Left hindlimb (tissue), 1 donor: Measurements from ENCODE around the gene GOLGA3.
"Not testable (repeated sequence)": the region's sequence is repeated elsewhere in the genome, so short reads cannot be mapped to it uniquely, and the experiment has no call there.

Experiments
- DNase-seq: peaks from one replicate; pipeline ENCODE4 v3.0.0-alpha.2; 2018

Gene GOLGA3

GRCh38 chr12:132776816-132777568, 51.7 kb downstream of the GOLGA3 start:
- peak; percentile 65 for DNase-seq

- not testable (repeated sequence) for DNase-seq
These were observed 52.4 kb downstream of the GOLGA3 start for GRCh38 chr12:132776230-132776625.

DNA sequence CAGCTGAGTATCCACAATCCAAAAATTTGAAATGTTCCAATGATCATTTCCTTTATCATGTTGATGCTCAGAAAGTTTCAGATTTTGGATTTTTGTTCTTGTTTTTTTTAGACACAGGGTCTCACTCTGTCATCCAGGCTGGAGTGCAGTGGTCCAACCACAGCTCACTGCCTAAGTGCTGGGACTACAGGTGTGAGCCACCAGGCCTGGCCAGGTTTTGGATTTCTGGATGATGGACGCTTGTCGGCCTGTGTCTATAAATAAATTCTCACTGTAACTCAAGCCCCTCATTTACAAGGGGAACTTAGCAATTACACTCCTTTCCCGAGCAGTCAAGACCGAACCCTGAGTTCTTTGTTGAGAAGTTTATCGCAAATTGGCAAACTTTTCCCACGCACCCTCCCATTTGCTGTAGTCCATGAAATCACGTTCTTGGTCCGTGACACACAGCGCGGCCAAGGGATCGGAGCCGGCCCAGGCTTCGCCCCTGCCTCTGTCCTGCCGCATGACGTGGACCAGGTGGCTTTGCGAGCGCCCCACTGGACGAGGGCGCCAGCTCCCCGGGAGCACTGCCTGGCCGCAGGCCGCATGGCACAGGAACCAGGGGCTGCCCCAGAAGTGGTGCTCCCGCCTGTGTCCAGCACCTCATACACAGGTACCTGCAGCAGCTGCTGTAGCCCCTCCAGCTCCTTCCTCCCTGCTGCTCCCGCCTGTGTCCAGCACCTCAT, 53.0 kb downstream of the GOLGA3 start:
- no peak for DNase-seq

GRCh38 chr12:132774646-132775275, 53.9 kb downstream of the GOLGA3 start:
- no peak for DNase-seq

DNA sequence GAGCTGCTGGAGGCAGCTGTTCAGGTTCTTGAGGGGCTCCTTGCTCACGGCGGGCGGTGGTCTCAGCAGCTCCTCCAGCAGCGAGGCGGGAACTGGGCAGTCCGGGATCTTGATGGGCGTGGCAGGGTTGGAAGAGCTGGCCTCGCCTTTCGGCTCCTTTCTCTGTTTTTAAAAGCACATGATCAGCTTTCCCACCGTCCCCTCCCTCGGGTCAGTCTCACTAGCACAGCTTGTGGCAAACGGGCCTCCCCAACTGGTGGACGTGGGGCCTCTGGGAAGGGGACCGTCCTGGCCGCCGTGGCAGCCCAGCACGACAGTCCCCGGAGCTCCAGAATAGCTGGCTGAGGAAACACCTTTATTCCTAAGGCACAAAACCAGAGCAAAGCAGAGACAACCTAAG, 54.5 kb downstream of the GOLGA3 start:
- DNase-seq = no peak

GRCh38 chr12:132773077-132773955, 55.4 kb downstream of the GOLGA3 start:
- DNase-seq = no peak

GRCh38 chr12:132772606-132773005, 56.1 kb downstream of the GOLGA3 start:
- no peak for DNase-seq

- DNase-seq = no peak
These were observed 57.4 kb downstream of the GOLGA3 start for GRCh38 chr12:132771126-132771838.

GRCh38 chr12:132766380-132767085, 62.1 kb downstream of the GOLGA3 start:
- no peak for DNase-seq

- DNase-seq = no peak
These were observed 63.3 kb downstream of the GOLGA3 start for GRCh38 chr12:132765361-132765760.

- no peak for DNase-seq
These were observed 64.4 kb downstream of the GOLGA3 start for GRCh38 chr12:132764231-132764630.

DNA sequence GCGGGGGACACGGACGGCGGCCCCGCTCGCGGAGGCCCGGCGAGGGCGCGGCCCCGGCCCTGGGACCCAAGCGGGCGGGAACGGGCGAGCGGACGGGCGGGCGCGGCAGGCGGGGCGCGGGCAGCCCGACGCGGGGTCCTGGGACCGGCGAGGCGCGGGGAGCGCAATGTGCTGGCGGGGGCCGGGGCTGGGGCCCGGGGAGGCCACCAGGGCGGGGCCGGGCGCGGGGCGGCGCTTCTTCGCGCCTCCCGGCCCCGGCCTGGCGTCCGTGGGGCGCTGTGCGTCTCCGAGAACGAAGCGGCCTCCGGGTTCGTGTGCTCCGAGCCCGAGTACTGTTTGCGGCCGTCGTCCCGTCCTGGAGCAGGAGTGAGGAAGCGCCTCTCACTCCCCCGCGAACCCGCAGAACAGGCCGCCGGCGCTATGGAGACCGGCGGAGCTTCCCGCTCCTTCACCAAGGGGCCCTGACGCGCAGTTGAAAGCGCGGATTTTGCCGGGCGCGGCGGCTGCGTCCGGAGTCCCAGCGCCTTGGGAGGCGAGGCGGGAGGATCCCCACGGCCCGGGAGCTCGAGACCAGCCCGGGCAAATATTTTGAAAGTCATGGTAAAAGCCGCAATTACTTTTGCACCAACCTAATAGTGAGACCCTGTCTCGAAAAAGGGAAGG, 66.6 kb downstream of the GOLGA3 start:
- peak; percentile 92 for DNase-seq

DNA sequence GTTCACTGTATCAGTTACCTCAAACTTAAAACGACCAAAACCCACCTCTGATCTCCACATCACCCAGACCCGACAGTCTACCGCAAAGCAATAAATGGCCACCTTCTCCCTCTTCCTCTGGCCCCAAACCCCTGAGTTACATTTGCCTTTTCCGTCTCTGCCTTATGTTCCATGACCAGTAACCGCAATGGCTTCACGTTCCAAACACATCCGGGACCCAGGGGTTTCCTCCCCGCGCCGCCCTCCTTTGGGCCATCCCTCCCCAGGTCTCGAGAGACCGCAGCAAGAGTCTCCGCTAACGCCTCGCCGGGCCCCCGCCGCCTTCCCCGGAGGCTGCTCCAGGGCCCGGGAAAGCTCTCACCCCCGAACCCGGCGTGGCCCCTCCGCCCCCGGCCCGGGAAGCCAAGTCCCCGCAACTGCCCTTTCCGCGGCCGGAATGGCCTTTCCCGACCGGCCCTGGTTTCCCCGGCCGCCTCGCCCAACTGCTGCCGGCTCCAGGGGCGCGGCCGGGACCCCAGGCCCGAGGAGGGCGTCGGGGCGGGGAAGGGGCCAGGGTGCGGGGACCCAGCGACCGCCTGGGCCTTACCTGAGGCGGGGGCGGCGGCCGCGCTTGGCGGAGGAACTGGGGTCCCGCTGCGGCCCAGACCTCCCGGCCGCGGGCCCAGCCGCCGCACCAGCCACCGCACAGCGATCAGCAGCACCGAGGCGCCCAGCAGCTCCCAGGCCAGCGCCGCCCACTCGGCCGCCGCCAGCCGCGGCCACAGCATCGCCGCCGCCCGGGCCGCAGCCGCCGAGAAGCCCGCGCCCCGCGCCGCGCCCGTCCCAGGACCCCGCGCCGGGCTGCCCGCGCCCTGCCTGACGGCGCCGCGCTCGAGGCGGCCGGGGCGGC, 67.4 kb downstream of the GOLGA3 start, which contains the start of gene ANKLE2:
Gene ANKLE2 (minus strand): TSS at position 801 of the 889 bp plus-strand sequence. CDS start 34 bp downstream, at position 767.
- DNase-seq = peak; percentile 62

GRCh38 chr12:132759359-132759758, 69.3 kb downstream of the GOLGA3 start:
- no peak for DNase-seq

DNA sequence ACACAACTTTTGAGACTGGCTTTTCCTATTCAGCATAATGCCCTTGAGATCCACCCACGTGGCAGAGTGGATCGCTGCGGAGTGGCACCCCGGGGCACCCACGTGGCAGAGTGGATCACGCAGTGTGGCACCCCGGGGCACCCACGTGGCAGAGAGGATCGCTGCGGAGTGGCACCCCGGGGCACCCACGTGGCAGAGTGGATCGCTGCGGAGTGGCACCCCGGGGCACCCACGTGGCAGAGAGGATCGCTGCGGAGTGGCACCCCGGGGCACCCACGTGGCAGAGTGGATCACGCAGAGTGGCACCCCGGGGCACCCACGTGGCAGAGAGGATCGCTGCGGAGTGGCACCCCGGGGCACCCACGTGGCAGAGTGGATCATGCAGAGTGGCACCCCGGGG, 69.8 kb downstream of the GOLGA3 start:
- DNase-seq = not testable (repeated sequence)

- no peak for DNase-seq
These were observed 74.3 kb downstream of the GOLGA3 start for GRCh38 chr12:132754160-132754932.

DNA sequence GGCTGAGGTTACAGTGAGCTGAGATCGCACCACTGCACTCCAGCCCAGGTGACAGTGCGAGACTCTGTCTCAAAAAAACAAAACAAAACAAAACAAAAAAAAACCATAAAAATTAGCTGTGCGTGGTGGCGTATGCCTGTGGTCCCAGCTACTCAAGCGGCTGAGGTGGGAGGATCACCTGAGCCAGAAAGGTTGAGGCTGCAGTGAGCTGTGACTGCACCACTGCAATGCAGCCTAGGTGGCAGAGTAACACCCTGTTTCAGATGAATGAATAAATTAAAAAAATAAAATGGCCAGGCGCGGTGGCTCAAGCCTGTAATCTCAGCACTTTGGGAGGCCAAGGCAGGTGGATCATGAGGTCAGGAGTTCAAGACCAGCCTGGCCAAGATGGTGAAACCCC, 75.0 kb downstream of the GOLGA3 start:
- DNase-seq = not testable (repeated sequence)

DNA sequence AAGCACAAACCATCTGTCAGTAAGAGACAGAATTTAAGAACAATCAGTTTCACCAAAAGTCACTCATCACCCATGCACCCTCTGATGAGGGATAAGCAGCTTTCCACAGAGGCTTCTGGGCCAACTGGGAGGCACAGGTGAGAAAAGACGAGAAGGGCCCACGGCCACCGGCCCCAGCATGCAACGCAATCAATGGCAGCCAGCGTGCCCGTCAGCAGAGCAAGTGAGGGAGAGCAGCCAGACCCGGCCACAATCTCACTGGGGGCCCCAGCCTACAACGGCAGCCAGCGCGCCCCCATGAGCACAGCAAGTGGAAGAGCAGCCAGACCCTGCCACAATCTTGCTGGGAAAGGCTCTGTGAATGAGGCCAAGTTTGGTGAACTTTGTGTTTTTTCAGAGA, 80.3 kb downstream of the GOLGA3 start:
- DNase-seq = no peak

DNA sequence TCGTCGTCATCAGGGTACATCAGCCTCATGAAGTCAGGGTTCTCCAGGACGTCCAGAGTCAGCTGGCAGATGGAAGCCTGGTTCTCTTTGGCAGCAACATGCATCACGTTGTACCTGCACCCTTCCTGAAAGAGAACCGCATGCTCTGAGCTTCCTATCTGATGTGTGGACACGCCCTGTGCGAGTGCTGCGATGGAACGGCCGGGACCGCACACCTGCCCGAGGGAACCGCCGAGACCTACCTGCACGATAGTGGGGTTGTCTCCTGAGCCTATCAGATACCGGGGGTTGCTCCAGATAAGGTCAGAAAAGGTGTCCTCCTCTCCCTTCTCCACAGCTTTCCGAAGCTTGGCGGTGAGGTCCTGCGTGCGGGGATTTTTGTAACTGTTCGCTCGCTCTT, 80.8 kb downstream of the GOLGA3 start:
- DNase-seq = no peak
